Liver (tissue), 9 donors: ENCODE results near the gene NECTIN1. TPM values are rescaled to one million over a fixed set of nuclear protein-coding genes. Genes with fewer than 3 reads are reported as not detected.

Experiments
- DNase-seq: peaks from one replicate; pipeline ENCODE4 v3.0.0-alpha.2; 2017; ENCODE audit warnings: low spot score
- H3K27ac ChIP-seq, 2 donors: one replicate each; pipeline ENCODE4 v1.7.0; 2013; ENCODE audit warnings: inconsistent platforms in 2 of 2, low read length in 2 of 2, control low read depth in 1 of 2, low read depth in 1 of 2, mild to moderate bottlenecking in 1 of 2
- H3K27me3 ChIP-seq, 4 donors: one replicate each; pipeline versions ENCODE4 v1.6.1 to v1.7.0; 2013; ENCODE audit warnings: low read length in 3 of 4, inconsistent platforms in 1 of 4, mild to moderate bottlenecking in 1 of 4, moderate library complexity in 1 of 4; ENCODE audit not compliant: control insufficient read depth in 4 of 4, insufficient read depth in 4 of 4
- H3K36me3 ChIP-seq, 4 donors: one replicate each; pipeline versions ENCODE4 v1.6.1 to v1.7.0; 2013; ENCODE audit warnings: low read length in 3 of 4, mild to moderate bottlenecking in 3 of 4, low read depth in 1 of 4, moderate library complexity in 1 of 4; ENCODE audit not compliant: control insufficient read depth in 4 of 4, insufficient read depth in 3 of 4
- H3K4me1 ChIP-seq, 4 donors: one replicate each; pipeline versions ENCODE4 v1.6.1 to v1.7.0; 2013; ENCODE audit warnings: low read length in 3 of 4, mild to moderate bottlenecking in 3 of 4, moderate library complexity in 1 of 4; ENCODE audit not compliant: control insufficient read depth in 4 of 4, insufficient read depth in 4 of 4
- H3K4me3 ChIP-seq, 3 donors: one replicate each; pipeline versions ENCODE4 v1.6.1 to v1.7.0; 2013; ENCODE audit warnings: low read length in 3 of 3, control low read depth in 1 of 3, low read depth in 1 of 3, mild to moderate bottlenecking in 1 of 3
- H3K9ac ChIP-seq, 2 donors: one replicate each; pipeline ENCODE4 v1.7.0; 2013; ENCODE audit warnings: low read length in 2 of 2, mild to moderate bottlenecking in 2 of 2, moderate library complexity in 2 of 2, control low read depth in 1 of 2, low read depth in 1 of 2
- H3K9me3 ChIP-seq, 4 donors: one replicate each; pipeline versions ENCODE4 v1.6.1 to v1.7.0; 2013; ENCODE audit warnings: low read length in 3 of 4; ENCODE audit not compliant: control insufficient read depth in 4 of 4
- ATF3 ChIP-seq: IDR thresholded peaks from 2 replicates; pipeline ENCODE4 v1.6.1; 2016; ENCODE audit warnings: antibody characterized with exemption
- CTCF ChIP-seq: fragments of 150-350 bp; IDR thresholded peaks from 2 replicates; pipeline ENCODE4 v1.5.1; 2017; ENCODE audit warnings: improper control_type of control experiment, low read depth, low read length; ENCODE audit not compliant: missing input control
- EGR1 ChIP-seq, 2 donors: IDR thresholded peaks; 2 replicates each; pipeline ENCODE4 v1.6.1; 2016 to 2018; ENCODE audit warnings: antibody characterized with exemption in 2 of 2, low read depth in 2 of 2
- FOXA1 ChIP-seq: IDR thresholded peaks from 2 replicates; pipeline ENCODE4 v1.6.1; 2016; ENCODE audit warnings: antibody characterized with exemption
- FOXA2 ChIP-seq: IDR thresholded peaks from 2 replicates; pipeline ENCODE4 v1.6.1; 2016; ENCODE audit warnings: antibody characterized with exemption
- GABPA ChIP-seq, 2 donors: IDR thresholded peaks in 1 of 2; conservative IDR thresholded peaks in 1 of 2; 2 replicates each; pipeline ENCODE4 v1.6.1; 2016; ENCODE audit warnings: antibody characterized with exemption in 2 of 2, mild to moderate bottlenecking in 1 of 2, moderate library complexity in 1 of 2
- HNF4A ChIP-seq, 2 donors: conservative IDR thresholded peaks; 2 replicates each; pipeline ENCODE4 v1.6.1; 2016; ENCODE audit warnings: antibody characterized with exemption in 2 of 2, mild to moderate bottlenecking in 2 of 2
- HNF4G ChIP-seq: IDR thresholded peaks from 2 replicates; pipeline ENCODE4 v1.6.1; 2016; ENCODE audit warnings: antibody characterized with exemption
- JUND ChIP-seq, 2 donors: IDR thresholded peaks; 2 replicates each; pipeline ENCODE4 v1.6.1; 2016; ENCODE audit warnings: antibody characterized with exemption in 2 of 2
- MAX ChIP-seq: IDR thresholded peaks from 2 replicates; pipeline ENCODE4 v1.6.1; 2016; ENCODE audit warnings: antibody characterized with exemption
- NR2F2 ChIP-seq: IDR thresholded peaks from 2 replicates; pipeline ENCODE4 v1.6.1; 2016; ENCODE audit warnings: antibody characterized with exemption
- RAD21 ChIP-seq, 2 donors: IDR thresholded peaks; 2 replicates each; pipeline ENCODE4 v1.6.1; 2016; ENCODE audit warnings: antibody characterized with exemption in 2 of 2, mild to moderate bottlenecking in 2 of 2
- REST ChIP-seq: IDR thresholded peaks from 2 replicates; pipeline ENCODE4 v1.6.1; 2016; ENCODE audit warnings: antibody characterized with exemption, mild to moderate bottlenecking
- RXRA ChIP-seq, 2 donors: IDR thresholded peaks; 2 replicates each; pipeline ENCODE4 v1.6.1; 2017 to 2018; ENCODE audit warnings: antibody characterized with exemption in 2 of 2, mild to moderate bottlenecking in 1 of 2
- SP1 ChIP-seq: IDR thresholded peaks from 2 replicates; pipeline ENCODE4 v1.6.1; 2018; ENCODE audit warnings: antibody characterized with exemption, mild to moderate bottlenecking
- TAF1 ChIP-seq: conservative IDR thresholded peaks from 2 replicates; pipeline ENCODE4 v1.6.1; 2016; ENCODE audit warnings: antibody characterized with exemption, mild to moderate bottlenecking
- YY1 ChIP-seq: IDR thresholded peaks from 2 replicates; pipeline ENCODE4 v1.6.1; 2016; ENCODE audit warnings: antibody characterized with exemption, mild to moderate bottlenecking
- ZBTB33 ChIP-seq: IDR thresholded peaks from 2 replicates; pipeline ENCODE4 v1.6.1; 2016; ENCODE audit warnings: antibody characterized with exemption
- WGBS: extraction: QIAGEN DNeasy Blood & Tissue Kit; methylation state at CpG from one replicate; pipeline ENCODE4 v1.1.7; 2013; 5-methylcytosine and 5-hydroxymethylcytosine counted together
- polyA plus RNA-seq, 2 donors: library from polyadenylated mRNA; stranded (reverse) in 1 of 2; unstranded in 1 of 2; fragments of 200-250 nt in 1 of 2; fragments of >200 nt in 1 of 2; fragmentation: Nextera tagmentation in 1 of 2; extraction: Ambion mirVana in 1 of 2; gene quantifications; one replicate each; pipeline versions ENCODE4 v1.2.1 to v1.2.3, GENCODE V29; 2013 to 2015
- total RNA-seq, 2 donors: library from RNA; depleted of rRNA; stranded (reverse); fragments of >200 nt; gene quantifications; one replicate each; pipeline ENCODE4 v1.2.3, GENCODE V29; 2014
- donor health status: healthy.
- donor health status: healthy.
- donor health status: healthy.
- donor health status: healthy.
- donor health status: healthy.

Gene NECTIN1
- total and polyA plus RNA-seq, 4 donors, result 0.69 to 7.7 (median 5.0) TPM

- H3K4me1 ChIP-seq, result no peaks in the 10 kb centered on the region
- H3K9ac ChIP-seq, result no peak overlapping the region
- H3K9me3 ChIP-seq, result no peaks in the 10 kb centered on the region
- H3K27ac ChIP-seq, result no peak overlapping the region
- DNase-seq, result no peak
- no peak overlapping the region for H3K4me3 ChIP-seq
- no peak for TF ChIP-seq CTCF
- TF ChIP-seq RXRA (IDR thresholded peaks at IDR 0.05), result no peak
- no peak for TF ChIP-seq HNF4G
- no peak for TF ChIP-seq MAX
- TF ChIP-seq JUND (IDR thresholded peaks at IDR 0.05), result no peak
- no peak for TF ChIP-seq TAF1
- TF ChIP-seq YY1, result no peak
- no peak for TF ChIP-seq REST
- no peak for TF ChIP-seq ZBTB33
- TF ChIP-seq SP1, result no peak
- TF ChIP-seq HNF4A (conservative IDR thresholded peaks at IDR 0.05), result no peak
- TF ChIP-seq GABPA (IDR thresholded peaks at IDR 0.05 in 1 of 2, conservative IDR thresholded peaks at IDR 0.05 in 1 of 2), result no peak
- no peak for TF ChIP-seq EGR1 (IDR thresholded peaks at IDR 0.05; ENCODE audit: low read depth in 2 of 2)
- TF ChIP-seq RAD21 (IDR thresholded peaks at IDR 0.05), result no peak
- no peak for TF ChIP-seq NR2F2
- no peak for TF ChIP-seq FOXA2
- no peak for TF ChIP-seq ATF3
- no peak for TF ChIP-seq FOXA1
- H3K36me3 ChIP-seq, result no peaks in the 10 kb centered on the region
- H3K27me3 ChIP-seq, result no peaks in the 10 kb centered on the region
- WGBS, result 85% methylated on average over 4 of the region's 4 CpGs
Observed at GRCh38 chr11:119663279-119663678, 65.7 kb downstream of the NECTIN1 start.

- 81% methylated on average over 4 of the region's 4 CpGs for WGBS
- Histone ChIP-seq H3K4me3 (no peak overlapping the region), H3K36me3 (no peaks in the 10 kb centered on the region)
Observed at GRCh38 chr11:119661226-119661625, 67.8 kb downstream of the NECTIN1 start.

More at GRCh38 chr11:119661226-119661625, 67.8 kb downstream of the NECTIN1 start:
- Histone ChIP-seq H3K9me3 (no peaks in the 10 kb centered on the region), H3K4me1 (no peaks in the 10 kb centered on the region), H3K27ac (no peak overlapping the region), H3K9ac (no peak overlapping the region), H3K27me3 (no peaks in the 10 kb centered on the region)
- TF ChIP-seq HNF4G (no peak), RAD21 (IDR thresholded peaks at IDR 0.05) (no peak)
- no peak for DNase-seq
